Loucy (cell line): Measurements from ENCODE around the gene GALNT9.

ENCODE experiments used
- H2AFZ ChIP-seq: fragments of 200-600 bp; sonication (generic); 2 replicates; pipeline ENCODE4 v1.6.0; 2016; ENCODE audit warnings: antibody characterized with exemption, mild to moderate bottlenecking, low read length, moderate library complexity
- H3F3A ChIP-seq: fragments of 200-600 bp; 2 replicates; pipeline ENCODE4 v1.6.0; 2016; ENCODE audit warnings: antibody characterized with exemption, low read depth, mild to moderate bottlenecking
- H3K27me3 ChIP-seq: fragments of 200-600 bp; sonication (generic); 2 replicates; pipeline ENCODE4 v1.6.1; 2014; ENCODE audit warnings: low read length, mild to moderate bottlenecking; ENCODE audit not compliant: insufficient read depth, poor library complexity, severe bottlenecking
- H3K36me3 ChIP-seq: fragments of 200-600 bp; sonication (generic); 2 replicates; pipeline ENCODE4 v1.6.1; 2016; ENCODE audit warnings: low read length; ENCODE audit not compliant: insufficient read depth
- H3K4me1 ChIP-seq: fragments of 200-600 bp; sonication (generic); 2 replicates; pipeline ENCODE4 v1.5.1; 2014; ENCODE audit warnings: low read length, mild to moderate bottlenecking; ENCODE audit not compliant: insufficient read depth, poor library complexity, severe bottlenecking
- H3K4me2 ChIP-seq: fragments of 200-600 bp; sonication (generic); 2 replicates; pipeline ENCODE4 v1.6.0; 2014; ENCODE audit warnings: antibody characterized with exemption, low read length, low read depth, mild to moderate bottlenecking; ENCODE audit not compliant: poor library complexity, severe bottlenecking
- H3K4me3 ChIP-seq: fragments of 200-600 bp; sonication (generic); 2 replicates; pipeline ENCODE4 v1.5.1; 2014; ENCODE audit warnings: low read length, mild to moderate bottlenecking, mixed read lengths; ENCODE audit not compliant: poor library complexity, severe bottlenecking
- H3K79me2 ChIP-seq: fragments of 200-600 bp; sonication (generic); 2 replicates; pipeline ENCODE4 v1.6.1; 2014; ENCODE audit warnings: low read length; ENCODE audit not compliant: insufficient read depth
- H3K9ac ChIP-seq: fragments of 200-600 bp; sonication (generic); 2 replicates; pipeline ENCODE4 v1.6.0; 2014; ENCODE audit warnings: mild to moderate bottlenecking, low read depth, low read length, moderate library complexity; ENCODE audit not compliant: poor library complexity, severe bottlenecking
- H3K9me2 ChIP-seq: fragments of 200-600 bp; sonication (generic); replicated peaks from 2 replicates; pipeline ENCODE4 v1.6.1; 2016; ENCODE audit warnings: low read depth, low read length, mixed read lengths
- H3K9me3 ChIP-seq: fragments of 200-600 bp; sonication (generic); 2 replicates; pipeline ENCODE4 v1.6.1; 2014; ENCODE audit warnings: mild to moderate bottlenecking, antibody characterized with exemption, low read length, low read depth; ENCODE audit not compliant: insufficient read depth
- H4K20me1 ChIP-seq: fragments of 200-600 bp; sonication (generic); 2 replicates; pipeline ENCODE4 v1.6.0; 2014; ENCODE audit warnings: antibody characterized with exemption, low read length, mild to moderate bottlenecking; ENCODE audit not compliant: insufficient read depth, poor library complexity, severe bottlenecking
- EZH2phosphoT487 ChIP-seq: fragments of 200-600 bp; IDR thresholded peaks from 2 replicates; pipeline ENCODE4 v1.6.1; 2018; ENCODE audit warnings: antibody characterized with exemption, mild to moderate bottlenecking, moderate library complexity, borderline replicate concordance
- TF ChIP-seq, protein P1 (sequence below): fragments of 200-600 bp; sonication (generic); conservative IDR thresholded peaks from 2 replicates; pipeline ENCODE4 v1.5.1; 2014; ENCODE audit warnings: mild to moderate bottlenecking, antibody characterized with exemption, low read length

The GALNT9 gene

GRCh38 chr12:132239392-132239791, 90.0 kb downstream of the GALNT9 start:
- Histone ChIP-seq H3K4me1 (peaks cover 6% of the 10 kb centered on the region), H3K27me3 (peaks cover 4% of the 10 kb centered on the region), H3K4me2 (peak overlapping the region; percentile 29), H3F3A (no peaks in the 10 kb centered on the region), H4K20me1 (no peaks in the 10 kb centered on the region), H3K9ac (no peak overlapping the region), H3K9me3 (no peaks in the 10 kb centered on the region), H2AFZ (no peak overlapping the region), H3K79me2 (no peaks in the 10 kb centered on the region), H3K36me3 (no peaks in the 10 kb centered on the region), H3K4me3 (no peak overlapping the region), H3K9me2 (no peaks in the 10 kb centered on the region)
- TF ChIP-seq, protein P1, sequence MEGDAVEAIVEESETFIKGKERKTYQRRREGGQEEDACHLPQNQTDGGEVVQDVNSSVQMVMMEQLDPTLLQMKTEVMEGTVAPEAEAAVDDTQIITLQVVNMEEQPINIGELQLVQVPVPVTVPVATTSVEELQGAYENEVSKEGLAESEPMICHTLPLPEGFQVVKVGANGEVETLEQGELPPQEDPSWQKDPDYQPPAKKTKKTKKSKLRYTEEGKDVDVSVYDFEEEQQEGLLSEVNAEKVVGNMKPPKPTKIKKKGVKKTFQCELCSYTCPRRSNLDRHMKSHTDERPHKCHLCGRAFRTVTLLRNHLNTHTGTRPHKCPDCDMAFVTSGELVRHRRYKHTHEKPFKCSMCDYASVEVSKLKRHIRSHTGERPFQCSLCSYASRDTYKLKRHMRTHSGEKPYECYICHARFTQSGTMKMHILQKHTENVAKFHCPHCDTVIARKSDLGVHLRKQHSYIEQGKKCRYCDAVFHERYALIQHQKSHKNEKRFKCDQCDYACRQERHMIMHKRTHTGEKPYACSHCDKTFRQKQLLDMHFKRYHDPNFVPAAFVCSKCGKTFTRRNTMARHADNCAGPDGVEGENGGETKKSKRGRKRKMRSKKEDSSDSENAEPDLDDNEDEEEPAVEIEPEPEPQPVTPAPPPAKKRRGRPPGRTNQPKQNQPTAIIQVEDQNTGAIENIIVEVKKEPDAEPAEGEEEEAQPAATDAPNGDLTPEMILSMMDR = no peak
- TF ChIP-seq EZH2phosphoT487 = no peak

- H3K36me3 ChIP-seq = no peaks in the 10 kb centered on the region
- H3K27me3 ChIP-seq = peaks cover 4% of the 10 kb centered on the region
- H3K4me3 ChIP-seq = no peak overlapping the region
- no peak overlapping the region for H2AFZ ChIP-seq
- no peaks in the 10 kb centered on the region for H3K9me2 ChIP-seq
- H3K4me1 ChIP-seq = peaks cover 6% of the 10 kb centered on the region
- H3K9me3 ChIP-seq = no peaks in the 10 kb centered on the region
- no peak for TF ChIP-seq EZH2phosphoT487
- TF ChIP-seq, protein P1 = no peak
- H3F3A ChIP-seq = no peaks in the 10 kb centered on the region
- no peaks in the 10 kb centered on the region for H4K20me1 ChIP-seq
- H3K79me2 ChIP-seq = no peaks in the 10 kb centered on the region
- no peak overlapping the region for H3K9ac ChIP-seq
- H3K4me2 ChIP-seq = no peak overlapping the region
These were observed 90.5 kb downstream of the GALNT9 start for GRCh38 chr12:132238884-132239283.

DNA sequence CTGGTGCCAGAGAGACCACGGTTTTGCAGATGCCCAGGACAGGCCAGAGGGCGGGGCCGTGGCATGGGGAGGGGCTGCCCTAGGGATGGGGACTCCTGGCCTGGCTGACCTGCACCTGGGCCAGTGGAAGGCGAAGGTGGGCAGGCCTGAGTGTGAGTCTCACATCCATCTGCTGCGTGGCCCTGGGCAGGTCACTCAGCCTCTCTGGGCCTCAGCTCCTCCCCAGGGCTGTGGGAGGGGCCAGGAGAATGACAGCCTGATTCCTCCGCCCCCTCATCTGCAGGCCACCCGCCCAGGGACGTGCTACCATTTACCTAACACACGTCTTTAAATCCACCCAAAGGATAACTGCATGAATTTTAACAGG, 90.9 kb downstream of the GALNT9 start:
- Histone ChIP-seq H3K9me2 (no peaks in the 10 kb centered on the region), H3K4me3 (no peak overlapping the region), H3K9me3 (no peaks in the 10 kb centered on the region), H3K79me2 (no peaks in the 10 kb centered on the region), H3K9ac (no peak overlapping the region), H3K27me3 (peaks cover 4% of the 10 kb centered on the region), H4K20me1 (no peaks in the 10 kb centered on the region), H3K36me3 (no peaks in the 10 kb centered on the region), H3K4me1 (peaks cover 6% of the 10 kb centered on the region), H2AFZ (no peak overlapping the region), H3F3A (no peaks in the 10 kb centered on the region), H3K4me2 (no peak overlapping the region)
- TF ChIP-seq, protein P1 = no peak
- no peak for TF ChIP-seq EZH2phosphoT487
